AG10803 (cell line): ENCODE data around the gene FBXO22.
"Not testable (repeated sequence)": the region's sequence is repeated elsewhere in the genome, so short reads cannot be mapped to it uniquely, and the experiment has no call there.

ENCODE experiments used
- DNase-seq: peaks from one replicate; pipeline ENCODE4 v3.0.0; 2010; ENCODE audit warnings: low read depth
- H3K4me3 ChIP-seq: 2 replicates; pipeline ENCODE4 v1.5.1; 2011; ENCODE audit warnings: mild to moderate bottlenecking, low read length, control low read depth
- CTCF ChIP-seq: conservative IDR thresholded peaks from 2 replicates; pipeline ENCODE4 v1.5.1; 2011; ENCODE audit warnings: mild to moderate bottlenecking, low read length, control low read depth, inconsistent platforms

Gene FBXO22

DNA sequence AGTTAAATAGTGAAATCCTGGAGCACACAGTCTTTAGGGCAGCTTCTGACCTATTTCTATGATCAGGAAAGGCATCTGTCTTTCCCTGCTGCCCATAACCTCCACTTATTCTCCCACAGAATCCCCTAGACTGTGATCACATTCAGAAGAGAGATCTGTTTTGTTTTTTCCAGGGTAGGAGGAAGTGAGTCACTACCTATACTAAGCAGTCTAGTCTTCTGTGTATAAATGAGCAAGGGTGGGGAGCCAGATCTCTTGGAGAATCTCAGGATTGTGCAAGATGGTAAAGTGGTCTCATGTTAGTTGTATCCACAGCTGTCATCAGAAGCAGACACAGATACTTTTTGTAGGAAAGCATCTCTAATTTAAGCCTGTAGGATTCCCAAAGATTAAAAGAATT is 11.8 kb upstream of the FBXO22 start:
- DNase-seq, result peak; percentile 81
- no peak overlapping the region for H3K4me3 ChIP-seq
- no peak for TF ChIP-seq CTCF

- no peak overlapping the region for H3K4me3 ChIP-seq
- no peak for DNase-seq
- no peak for TF ChIP-seq CTCF
Observed at GRCh38 chr15:75895731-75896130, 7.9 kb upstream of the FBXO22 start.

- no peak for DNase-seq
- no peak for TF ChIP-seq CTCF
- H3K4me3 ChIP-seq, result no peak overlapping the region
Observed at GRCh38 chr15:75900577-75900976, 3.1 kb upstream of the FBXO22 start.

DNA sequence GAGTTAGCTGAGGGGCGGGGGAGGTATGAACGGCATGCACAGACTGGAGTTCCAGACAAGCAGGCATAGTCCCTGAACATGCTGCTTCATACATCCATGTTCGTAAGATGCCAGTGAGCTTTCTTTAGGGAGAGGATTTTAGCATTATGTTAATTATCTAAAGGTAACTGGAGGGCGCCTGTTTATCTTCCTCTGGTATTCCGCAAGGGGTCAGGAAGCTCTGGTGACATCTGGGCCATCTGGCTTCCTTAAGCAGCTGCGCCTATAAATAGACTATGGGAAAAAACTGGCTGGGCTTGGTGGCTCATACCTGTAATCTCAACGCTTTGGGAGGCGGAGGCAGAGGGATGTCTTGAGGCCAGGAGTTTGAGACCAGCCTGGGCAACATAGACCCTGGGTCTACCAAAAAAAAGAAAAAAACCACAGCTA is 1.5 kb upstream of the FBXO22 start:
- no peak overlapping the region for H3K4me3 ChIP-seq
- DNase-seq, result no peak
- no peak for TF ChIP-seq CTCF

- TF ChIP-seq CTCF, result no peak
- H3K4me3 ChIP-seq, result peak overlapping the region; percentile 11; the same call in 1 of the 2 replicates
- DNase-seq, result no peak
Observed at GRCh38 chr15:75905231-75905630, 1.6 kb downstream of the FBXO22 start.

DNA sequence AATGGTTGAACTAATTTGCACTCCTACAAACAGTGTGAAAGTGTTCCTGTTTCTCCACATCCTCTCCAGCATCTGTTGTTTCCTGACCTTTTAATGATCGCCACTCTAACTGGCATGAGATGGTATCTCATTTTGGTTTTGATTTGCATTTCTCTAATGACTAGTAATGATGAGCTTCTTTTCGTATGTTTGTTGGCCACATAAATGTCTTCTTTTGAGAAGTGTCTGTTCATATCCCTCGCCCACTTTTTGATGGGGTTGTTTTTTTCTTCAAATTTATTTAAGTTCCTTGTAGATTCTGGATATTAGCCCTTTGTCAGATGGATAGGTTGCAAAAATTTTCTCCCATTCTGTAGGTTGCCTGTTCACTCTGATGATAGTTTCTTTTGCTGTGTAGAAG is 6.7 kb downstream of the FBXO22 start:
- not testable (repeated sequence) for DNase-seq, H3K4me3 ChIP-seq

DNA sequence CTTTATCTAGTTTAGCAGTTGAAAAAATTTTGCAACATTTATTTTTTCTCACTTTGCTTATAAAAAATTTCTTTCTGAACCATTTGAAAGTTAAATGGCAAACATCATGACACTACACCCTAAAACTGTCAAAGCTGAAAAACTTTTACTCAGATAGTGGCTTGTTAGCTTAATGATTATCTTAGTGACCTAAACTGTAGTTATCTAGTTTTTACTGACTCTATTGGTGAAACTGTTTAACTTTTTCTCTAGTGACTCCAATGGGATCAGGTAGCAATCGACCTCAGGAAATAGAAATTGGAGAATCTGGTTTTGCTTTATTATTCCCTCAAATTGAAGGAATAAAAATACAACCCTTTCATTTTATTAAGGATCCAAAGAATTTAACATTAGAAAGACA is 13.3 kb downstream of the FBXO22 start:
- no peak for DNase-seq

More for the DNA sequence above, 13.3 kb downstream of the FBXO22 start:
- TF ChIP-seq CTCF, result no peak
- no peak overlapping the region for H3K4me3 ChIP-seq
